ENCODE measurements around the gene MTA2.

The MTA2 gene

DNA sequence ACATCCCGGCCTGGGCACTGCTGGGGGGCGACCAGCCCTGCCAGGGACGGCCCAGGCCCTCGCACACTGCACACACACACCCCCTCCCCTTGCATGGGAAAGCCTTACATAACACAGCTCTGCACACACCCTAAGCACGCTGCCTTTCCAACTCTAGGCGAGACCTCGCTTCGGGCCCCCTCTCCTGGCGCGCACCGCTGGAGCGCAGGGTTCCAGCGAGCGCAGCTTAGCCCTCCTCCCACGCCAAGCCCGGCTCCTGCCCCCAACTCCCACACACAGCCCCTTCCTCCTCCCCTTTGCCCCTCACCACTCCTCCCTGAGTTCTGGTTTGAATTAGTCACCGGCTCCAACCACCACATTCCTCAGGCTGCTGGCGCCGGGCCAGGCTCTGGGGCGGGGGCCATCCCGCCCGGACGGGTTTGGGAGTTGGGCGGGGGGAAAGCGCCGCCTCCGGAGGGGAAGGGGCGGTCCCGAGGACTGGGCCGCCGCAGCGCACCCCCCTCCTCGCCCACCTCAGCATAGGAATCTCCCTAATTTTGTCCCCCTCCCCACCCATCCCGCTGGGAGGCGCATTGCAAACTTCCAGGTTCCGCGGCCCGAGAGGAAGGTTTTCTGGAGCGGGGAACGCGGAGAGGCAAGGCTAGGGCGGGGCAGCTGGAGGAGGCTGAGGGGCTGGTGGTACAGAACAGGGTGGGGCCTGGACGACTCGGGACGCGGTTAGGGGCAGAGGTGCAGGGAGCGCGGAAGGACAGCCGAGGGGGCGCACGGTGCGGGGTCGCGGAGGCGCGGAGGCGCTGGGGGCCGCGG, 56.0 kb downstream of the MTA2 start:
- DNase-seq, result no peak

DNA sequence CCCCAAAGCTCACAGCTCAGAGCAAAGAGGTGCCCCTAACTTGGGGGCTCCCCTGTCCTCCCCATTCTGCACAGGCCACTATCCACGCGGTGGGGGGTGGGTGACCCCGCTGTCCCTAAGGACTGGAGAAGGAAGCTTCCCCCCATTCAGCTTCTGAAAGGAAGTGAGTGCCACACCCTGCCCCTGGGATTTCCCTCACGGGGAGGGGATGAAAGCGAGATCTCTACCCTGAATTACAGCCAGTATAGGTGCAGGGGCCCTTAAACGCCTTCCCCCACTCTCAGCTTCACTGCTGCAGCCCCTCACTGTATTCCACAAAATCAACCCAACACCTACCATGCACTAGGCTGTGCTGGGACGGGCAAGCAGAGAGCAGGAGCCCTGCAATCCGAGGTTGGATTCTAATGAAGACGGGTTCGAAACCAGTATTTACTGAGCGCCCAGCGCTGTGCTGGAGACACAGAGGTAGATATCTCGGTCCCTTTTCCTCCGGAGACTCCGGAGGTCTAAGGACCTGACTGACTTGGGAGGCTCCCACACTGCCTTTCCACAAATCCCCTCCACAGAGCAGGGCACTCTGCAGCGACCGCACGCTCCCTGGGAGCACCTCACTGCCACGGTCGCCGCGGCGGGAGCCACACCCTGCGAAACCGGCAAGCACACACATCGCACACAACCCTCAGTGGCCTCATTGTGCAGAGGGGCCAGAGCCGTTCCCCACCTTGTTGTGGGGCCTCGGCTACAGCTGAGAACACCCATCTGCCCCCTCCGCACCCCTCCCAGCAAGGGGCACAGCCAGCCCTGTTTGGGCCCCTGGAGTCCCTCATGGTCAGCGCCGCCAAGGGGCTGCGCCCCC, 56.9 kb downstream of the MTA2 start:
- DNase-seq, result no peak

DNA sequence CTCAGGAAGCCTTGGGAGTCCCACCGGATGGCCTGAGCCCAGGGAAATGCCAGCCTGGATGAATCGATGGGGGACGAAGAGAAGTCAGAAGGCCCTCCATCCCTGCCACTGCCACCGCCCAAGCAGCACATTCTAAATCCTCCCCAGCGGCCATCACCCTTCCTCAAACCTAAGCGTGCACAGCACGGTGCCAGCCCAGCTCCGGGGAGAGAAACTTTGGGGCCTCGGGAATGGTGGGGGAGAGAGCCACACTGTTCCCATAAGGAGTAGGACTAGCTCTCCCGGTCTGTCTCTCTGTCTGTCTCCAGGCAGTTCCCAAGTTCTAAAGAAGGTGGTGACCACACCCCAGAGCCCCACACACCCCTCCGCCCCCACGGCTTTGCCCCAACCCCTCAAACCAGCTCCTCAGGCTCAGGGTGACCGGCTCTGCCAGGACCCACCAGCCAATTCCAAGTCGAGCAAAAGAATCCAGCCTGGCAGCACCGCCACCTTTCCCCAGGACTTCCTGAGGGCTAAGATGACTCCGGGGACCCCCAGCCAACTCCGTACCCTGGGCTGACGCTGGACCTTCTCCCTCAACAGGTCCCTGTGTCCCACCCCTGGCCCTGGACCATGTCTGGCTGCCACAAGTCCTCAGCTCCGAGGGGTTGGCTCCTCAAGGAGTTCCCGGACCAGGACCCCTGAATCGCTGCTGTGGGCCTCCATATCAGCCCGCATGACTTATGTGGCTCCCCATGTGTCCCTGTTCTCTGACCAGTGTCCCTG, 57.8 kb downstream of the MTA2 start:
- DNase-seq, result no peak
